Epithelial cell of prostate (primary cell): ENCODE measurements around the gene ZDHHC8.

Experiments
- DNase-seq: peaks from one replicate; pipeline ENCODE4 v3.0.0-alpha.2; 2011; ENCODE audit warnings: low read depth, low spot score
- H3K27ac ChIP-seq: fragments of 450-650 bp; 2 replicates; pipeline ENCODE4 v1.5.1; 2017; ENCODE audit warnings: mild to moderate bottlenecking

Gene ZDHHC8

DNA sequence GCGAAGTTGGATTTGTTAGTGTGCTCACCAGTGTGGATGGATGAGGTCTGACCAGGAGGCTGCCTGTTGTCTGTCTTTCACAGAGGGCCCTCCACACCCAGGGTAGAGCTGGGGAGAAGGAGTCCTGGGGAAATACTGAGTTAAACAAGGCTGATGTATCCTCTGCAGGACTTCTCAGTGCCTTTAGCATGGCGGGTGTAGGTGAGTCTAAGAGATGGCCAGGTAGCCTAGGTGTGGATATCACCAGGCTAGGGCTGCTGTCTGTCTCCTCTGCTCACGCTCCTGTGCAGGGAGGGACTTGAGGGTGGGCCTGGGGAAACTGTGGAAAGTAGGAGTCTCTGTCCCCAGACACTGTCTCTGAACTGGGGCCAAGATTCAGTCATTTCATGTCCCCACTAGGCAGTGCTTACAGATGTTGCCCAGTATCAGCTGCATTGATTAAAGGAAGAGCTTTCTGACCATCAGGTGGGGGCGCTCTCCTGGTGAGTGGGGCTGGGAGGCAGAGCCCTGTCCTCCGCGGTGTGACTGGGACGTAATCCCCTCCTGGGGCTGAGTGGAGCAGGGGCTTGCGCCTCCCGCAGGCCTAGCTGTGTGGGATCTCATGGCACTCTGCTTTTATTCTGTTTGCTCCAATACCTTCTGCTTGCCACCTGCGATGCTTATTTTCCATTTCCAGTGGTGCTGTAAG, 54.7 kb downstream of the ZDHHC8 start:
- no peak for DNase-seq
- no peak overlapping the region for H3K27ac ChIP-seq

DNA sequence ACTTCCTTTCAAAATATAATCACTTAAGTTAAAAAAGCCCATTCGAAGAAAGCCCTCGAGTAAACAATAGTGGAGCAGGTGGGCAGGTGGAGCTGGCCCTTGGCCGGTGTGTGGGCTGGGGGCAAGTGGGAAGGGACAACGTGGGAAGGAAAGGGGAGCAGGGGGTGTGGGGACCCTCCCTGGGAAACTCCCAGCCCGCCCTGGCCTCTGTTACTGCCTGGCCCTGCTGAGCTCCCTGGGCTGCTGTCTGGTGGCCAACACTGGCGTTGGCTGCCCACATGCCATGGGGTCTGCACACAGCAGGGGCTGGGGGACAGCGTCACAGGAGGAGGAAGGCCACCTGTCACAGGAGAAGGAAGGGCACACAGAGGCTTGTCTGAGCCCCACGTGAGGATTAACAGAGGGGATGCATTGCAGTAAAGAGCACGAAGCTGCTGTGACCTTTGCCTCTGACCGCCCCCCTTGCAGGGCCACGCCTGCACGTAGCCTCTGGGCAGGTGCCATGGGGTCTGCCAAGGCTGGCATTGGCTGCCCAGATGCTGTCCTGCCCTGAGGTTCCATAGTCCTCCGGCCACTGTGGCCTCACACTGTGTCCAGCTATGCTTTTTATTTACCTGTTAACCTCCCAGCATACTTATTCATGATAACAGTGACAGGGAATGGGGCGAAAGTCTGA, 55.4 kb downstream of the ZDHHC8 start:
- no peak overlapping the region for H3K27ac ChIP-seq
- DNase-seq: no peak

DNA sequence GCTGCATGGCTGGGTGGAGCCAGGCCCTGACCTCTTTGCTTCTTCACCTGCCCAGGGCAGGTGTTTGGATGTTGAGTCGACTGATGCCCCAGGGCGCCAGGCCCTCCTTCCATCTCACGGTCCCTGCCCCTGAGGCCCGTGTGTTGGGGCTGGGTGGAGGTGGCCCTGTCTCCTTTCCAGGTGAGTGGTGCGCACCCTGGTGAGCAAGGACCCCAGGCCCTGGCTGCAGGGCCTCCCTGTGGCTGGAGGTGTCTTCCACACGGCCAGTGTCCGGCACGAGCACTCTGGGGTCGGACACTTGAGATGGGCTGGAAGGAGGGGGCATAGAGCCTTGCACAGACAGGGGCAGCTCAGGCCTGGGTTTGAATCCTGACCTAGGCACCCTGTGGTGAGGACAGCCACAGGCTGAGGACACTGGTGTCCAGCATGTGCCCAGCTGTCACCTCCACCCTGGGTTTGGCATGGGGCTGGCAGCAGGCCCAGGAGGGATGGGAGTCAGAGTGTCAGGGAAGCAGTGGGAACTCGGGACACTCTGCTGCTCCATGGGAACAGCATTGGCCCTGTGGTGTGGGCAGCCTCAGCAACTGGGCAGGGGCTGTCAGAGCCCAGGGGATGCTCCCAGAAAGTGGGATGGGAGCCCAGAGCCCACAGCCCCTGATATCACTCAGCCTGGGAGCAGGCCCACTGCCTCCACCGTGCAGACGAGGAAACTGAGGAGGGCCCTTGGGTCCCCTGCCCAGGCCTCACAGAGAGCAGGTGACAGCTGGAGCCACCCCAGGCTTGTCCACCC, 56.4 kb downstream of the ZDHHC8 start:
- no peak overlapping the region for H3K27ac ChIP-seq
- DNase-seq: no peak

DNA sequence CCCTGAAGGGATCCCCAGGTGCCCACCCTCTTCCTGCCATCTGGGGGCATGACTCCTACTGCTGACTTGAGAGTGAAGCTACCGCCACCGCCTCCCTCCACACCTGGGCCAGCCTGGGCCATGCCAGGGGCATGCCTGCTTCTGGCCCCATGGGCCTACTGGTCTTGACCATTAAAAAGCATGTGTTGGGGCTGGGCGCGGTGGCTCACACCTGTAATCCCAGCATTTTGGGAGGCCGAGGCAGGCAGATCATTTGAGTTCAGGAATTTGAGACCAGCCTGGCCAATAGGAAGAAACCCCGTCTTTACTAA, 56.9 kb downstream of the ZDHHC8 start:
- no peak overlapping the region for H3K27ac ChIP-seq
- no peak for DNase-seq

DNA sequence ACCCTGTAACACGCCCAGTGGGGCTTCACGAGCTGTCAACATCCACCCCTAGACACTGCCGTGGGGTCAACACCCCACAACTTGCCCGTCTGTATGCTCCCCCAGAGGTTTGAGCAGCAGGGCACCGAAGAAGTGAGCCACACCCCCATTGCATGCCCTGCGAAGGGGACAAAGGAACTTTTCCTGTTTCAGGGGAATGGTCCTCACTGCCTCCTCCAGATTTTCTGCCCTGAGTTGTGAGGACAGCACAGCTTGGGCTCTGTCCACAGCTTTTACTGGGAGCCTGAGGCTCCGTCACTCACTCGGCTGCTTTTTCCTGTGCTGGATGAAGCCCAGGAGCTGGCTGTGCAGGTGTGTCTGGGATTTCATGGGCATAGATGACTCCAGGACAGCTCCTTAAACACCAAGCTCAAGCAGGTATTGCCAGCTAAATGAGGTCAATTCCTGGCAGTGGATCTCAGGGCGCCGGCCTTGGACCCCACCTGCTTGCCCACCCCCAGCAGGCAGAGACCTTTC, 59.5 kb downstream of the ZDHHC8 start:
- DNase-seq: no peak
- H3K27ac ChIP-seq: no peak overlapping the region

DNA sequence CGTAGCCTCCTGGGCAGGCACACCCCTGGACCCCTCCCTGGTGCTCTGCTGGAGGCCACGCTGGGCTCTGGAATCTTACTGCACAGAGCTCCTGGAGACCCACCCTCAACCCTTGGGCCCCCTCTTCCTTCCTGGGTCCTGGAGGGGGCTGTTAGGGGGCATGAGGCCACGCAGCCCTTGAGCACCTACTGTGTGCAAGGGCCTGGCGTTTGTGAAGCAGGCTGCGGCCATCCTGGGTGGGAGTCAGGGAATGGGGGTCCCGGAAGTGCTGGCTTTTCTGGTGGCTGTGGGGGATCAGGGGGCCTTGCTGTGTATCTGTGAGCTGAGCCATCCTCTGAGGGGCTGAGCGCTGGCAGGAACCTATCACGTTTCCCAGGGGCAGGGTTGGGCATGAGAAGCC, 60.2 kb downstream of the ZDHHC8 start:
- DNase-seq: no peak
- no peak overlapping the region for H3K27ac ChIP-seq

DNA sequence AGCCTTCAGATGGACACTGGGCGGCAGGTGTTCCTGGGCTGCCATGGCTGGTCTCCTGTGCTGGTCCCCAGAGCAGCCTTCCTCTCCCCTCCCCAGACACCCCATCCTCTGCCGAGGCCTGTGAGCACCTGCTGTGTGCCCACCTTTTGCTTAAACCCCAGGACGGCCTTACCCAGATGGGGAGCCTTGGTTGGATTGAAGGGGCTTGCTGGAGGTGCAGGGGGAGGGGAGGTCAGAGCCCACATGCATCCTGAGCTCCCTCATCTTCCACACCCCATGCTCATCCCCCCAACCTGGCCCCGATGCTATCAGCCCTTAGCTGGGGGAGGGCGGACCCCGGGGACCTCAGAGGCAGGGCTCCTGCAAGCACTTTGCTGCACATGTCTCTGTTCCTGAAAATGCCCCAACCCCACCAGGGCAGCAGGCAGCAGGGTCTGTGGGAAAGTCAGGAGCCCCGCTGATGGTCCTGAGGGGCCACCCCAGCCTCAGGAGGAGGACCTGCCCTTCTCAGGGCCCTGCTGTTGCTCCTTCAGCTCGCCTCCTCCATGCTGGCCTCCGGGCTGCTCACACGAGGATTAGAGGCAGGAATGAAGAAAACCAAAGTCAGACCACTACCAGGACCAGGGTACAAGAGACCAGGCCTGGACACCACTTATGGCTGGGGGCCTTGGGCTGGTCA, 60.8 kb downstream of the ZDHHC8 start:
- no peak for DNase-seq
- H3K27ac ChIP-seq: no peak overlapping the region

DNA sequence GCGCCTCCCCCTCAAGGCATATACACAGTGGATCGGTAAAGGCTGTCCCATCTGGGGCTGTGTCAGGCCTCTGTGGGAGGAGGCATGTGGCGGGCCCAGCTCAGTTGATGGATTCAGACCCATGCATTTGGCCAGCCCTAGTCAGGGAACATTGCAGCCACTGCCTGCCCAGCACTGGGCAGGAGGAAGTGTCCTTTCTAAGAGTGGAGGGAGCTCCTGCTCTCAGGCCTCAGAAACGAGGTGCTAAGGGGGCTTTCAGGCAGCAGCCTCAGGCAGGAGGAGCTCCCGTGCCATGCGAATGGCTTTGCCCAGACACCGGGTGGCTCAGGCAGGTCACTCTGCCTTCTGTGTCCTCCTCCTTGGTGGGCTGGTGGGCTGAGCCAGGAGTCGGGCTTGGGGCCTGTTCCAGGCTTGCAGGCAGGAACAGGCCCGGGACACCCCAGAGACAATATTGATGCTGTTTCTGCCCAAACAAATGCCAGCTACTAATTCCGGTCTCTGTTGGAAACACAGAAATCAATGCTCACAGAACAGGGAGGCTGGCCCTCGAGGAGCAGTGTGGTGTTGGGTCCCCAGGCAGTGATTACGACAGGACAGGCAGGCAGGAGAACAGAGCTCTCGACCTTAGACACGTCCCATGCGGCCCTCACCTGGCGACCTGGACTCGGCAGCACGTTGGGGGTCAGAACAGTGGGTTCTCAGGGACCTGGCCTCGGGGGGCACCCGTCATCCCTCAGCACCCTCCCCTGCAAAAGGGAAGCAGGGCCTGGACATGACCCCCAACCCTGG, 61.6 kb downstream of the ZDHHC8 start:
- H3K27ac ChIP-seq: no peak overlapping the region
- DNase-seq: no peak

DNA sequence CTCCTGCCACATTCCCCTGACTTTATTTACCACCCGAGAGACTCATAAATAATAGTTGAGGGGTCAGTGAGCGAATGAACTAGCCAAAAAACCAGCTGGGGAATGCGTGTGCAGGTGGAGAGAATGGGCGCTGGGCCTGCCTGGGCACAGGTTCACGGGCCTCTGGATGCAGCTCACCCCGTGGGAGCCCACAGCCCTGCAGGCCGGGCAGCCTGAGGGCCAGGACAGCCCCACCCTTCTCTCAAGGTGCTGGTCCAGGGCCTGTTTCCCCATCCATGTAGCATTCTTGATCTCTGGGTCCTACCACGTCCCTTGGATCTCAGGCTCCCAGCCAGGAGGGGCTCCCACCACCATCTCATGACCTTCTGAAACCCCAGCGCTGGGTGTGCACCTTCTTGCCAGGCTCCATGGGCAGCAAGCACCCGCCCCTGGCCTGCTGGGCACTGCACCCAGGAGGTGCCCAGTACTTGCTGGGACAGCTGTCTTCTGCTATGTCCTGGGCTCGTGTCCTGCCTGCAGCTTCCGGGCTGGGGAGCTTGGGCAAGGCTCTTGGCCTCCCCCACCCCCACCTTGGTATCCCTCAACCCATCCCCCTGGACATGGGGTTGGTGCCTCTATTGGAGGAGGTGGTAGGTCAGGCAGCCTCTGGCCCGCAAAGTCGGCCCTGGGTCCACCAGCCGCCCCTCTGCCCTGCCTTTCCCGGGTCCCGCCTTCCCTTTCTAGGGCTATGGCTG, 62.3 kb downstream of the ZDHHC8 start:
- no peak overlapping the region for H3K27ac ChIP-seq
- no peak for DNase-seq

DNA sequence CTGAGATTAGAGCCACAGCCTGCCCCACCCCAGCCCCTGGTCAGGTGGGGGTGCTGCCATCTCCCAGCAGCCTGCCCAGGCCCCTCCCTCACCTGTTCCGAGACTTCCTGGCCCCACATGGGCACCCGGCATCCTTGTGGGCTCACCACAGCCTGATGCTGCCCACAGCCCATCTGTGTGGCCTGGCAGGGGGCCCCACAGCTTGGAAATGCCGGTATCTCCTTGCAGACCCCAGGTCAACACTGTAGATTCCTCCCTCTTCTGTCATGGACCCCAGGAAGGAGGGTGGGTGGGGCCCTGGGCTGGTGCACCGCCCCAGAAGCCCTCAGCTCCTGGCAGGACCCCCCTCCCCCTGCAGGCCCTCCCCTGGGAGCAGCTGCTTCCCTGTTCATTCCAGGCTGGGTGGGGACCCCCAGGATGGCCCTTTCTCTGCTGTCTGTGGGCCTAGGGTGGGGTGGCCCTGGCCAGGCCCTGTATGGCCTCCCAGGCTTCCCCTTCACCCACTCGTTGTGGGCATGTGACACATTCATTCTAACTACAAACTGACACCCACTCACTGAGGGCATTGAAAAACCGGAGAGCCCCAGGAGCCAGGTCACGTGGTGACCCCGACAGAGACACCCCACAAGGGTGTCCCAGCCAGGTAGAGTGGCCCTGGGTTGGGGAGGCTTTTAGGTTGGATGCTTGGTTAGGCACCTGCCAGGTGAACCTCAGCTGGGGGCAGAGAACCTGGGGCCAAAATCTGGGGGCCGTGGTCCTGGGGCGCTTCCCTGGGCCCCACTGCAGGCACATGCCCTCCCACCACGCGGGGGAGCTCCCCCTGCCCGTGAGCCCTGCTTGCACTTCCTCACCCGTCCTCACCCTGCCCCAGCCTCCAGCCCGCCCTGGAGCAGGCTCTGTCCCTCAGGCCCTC, 63.3 kb downstream of the ZDHHC8 start:
- DNase-seq: no peak
- no peak overlapping the region for H3K27ac ChIP-seq

DNA sequence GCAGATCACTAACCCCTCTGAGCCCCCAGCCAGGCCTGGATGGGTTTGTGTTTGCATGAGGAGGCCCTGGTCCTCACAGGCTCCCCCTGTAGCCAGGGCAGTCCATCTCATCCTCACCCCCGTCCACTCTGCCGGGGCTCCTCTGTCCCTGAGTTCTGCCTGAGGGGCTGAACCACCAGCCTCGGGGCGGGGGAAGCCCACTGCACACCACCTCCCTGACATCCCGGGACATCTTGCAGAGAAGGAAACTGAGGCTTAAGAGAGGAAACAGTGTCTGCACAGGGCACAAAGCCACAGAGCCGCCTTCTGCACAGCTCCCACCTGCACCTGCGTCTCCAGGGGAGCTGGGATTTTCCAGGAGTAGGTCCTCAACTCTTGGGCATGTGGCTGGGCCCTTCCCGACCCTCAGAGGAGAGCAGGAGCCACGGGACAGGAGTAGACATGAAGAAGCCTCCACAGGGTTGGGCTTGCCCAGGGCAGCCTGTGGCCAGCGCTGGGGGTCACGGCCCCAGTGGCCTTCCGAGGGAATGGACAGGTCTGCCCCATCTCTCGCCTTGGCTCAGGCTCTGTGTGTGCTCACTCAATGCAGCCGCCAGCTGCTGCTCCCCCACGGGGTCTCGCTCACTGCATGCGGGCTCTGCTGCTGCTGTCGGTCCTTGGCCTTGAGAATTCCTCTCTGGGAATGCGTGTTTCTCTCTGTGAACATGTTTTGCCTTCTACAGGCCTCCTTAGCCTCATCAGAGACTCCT, 64.7 kb downstream of the ZDHHC8 start:
- no peak overlapping the region for H3K27ac ChIP-seq
- no peak for DNase-seq
